HG03095 (cell line): ENCODE data around the gene TPCN2.

Experiments used
- ATAC-seq: cut with Tn5 transposase; IDR thresholded peaks from one replicate; pipeline ENCODE4 v1.9.1; 2021; ENCODE audit warnings: moderate library complexity; ENCODE audit not compliant: unreplicated experiment

TPCN2 gene

DNA sequence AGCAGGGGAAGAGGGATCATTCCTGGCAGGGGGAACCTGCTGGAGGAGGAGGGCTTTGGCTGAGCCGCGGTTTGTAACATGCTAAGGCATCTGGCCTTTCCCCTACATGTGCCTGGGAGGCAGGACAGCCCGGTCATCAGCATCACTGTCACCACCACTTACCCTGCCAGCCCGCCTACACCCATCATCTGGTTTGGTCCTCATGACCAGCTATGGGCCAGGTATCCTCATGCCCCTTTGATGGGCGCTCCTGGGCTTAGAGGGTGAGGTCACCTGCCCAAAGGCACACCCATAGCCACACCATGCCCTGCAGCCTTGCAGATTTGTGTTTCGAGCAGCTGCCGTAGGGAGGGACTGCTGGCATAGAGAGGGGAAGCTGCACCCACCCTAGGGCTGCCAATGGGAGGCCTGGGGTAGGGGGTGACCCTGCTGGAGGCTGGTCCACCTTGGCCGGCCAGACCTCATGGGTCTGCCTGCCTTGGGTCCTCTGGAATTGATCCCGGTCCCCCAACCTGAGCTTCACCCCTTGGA, 38.3 kb upstream of the TPCN2 start:
- ATAC-seq = no peak

DNA sequence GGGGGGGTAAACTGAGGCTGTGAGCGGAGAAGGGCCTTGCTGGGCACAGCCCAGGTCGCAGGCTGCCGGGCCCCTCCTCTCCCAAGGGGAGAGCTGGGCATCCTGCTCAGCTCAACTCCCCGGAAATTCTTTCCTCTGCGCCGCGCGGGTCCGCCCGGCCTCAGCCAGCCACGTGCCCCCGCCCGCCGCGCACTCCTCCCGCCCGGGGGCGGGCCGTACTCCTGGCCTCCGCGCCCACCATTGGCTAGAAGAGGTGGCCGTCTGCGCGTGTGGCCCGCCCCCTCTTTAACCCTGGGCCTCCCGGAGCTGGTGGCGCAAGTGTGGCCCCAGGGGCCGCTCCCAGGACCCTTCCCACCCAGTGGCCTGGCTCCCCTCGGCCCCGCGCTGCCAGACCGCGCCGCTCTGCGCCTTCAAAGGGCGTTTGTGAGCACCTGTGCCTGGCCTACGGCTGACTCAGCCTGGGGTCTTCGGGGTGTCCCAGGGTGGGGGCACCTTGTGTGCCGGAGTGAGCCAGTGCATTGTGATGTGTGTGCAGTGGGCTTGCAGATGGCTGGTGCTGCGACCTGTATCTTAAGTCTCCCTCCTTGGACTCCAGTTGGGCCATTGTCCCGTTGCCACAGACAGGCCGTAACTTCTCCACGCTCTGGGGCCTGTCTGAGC, 37.6 kb upstream of the TPCN2 start:
- no peak for ATAC-seq

DNA sequence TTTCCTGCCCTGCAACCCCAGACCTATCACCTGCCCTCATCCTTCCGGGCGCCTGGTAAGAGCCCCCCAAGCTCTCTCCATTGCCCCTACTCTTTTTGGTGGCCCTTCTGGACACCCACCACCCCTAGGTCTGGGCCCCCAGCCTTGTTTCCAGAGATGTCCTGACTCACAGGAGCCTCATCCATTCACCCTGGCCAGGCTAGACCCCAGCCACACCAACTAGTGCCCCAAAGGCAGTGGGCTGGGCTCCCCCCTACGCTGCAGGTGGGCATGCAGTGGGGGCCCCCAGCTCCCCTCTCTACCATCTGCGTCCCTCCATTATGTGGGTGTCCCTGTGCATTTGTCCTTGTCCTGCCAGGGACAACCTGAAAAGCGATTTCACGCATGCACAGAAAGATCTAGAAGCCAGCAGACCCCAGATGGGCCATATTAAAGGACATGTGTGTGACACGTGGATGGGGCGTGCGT, 37.1 kb upstream of the TPCN2 start:
- ATAC-seq = no peak

DNA sequence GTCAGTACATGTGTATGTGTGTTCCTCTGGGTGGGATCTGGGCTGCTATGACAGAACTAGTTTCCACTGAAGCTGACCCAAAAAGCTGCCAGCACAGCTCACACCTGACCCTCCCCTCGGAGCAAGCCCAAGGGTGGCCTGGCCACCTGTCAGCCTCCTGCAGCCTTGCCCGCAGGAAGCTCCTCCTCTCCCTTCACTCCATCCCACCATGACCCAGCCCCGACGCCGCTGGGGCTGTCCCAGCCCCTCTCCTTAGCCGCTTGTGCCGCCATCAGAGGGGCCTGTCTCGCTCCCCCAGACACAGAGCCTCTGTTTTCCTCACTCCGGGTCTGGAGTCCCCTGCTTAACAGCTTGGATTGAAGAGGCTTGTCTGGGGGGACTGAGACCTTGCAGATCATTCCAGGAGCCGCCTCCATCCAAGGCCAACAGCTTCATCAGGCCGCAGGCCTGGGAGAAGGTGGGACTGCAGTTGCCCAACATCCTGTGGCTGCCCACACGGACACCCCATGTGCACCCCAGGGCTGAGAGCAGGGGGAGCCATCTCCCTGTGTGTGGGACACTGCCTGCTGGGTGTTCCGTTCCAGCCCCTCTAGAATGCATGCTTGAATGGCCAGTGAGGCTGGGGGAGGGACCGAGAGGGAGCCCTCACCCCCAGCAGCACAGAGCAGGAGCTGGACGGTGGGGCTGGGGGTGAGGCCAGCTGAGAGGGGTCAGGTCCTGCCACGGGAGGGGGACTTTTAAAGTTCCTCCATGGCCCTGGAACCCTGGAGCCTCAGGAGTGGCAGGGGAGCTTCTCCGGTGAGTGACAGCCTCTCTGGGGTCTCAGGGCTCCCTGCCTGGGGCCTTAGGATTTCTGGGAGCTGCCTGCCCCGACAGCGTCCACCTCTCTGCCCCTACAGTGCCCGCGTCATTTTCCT, 36.4 kb upstream of the TPCN2 start:
- ATAC-seq = no peak

- no peak for ATAC-seq
These were observed 35.5 kb upstream of the TPCN2 start, which contains the start of gene MRGPRF for GRCh38 chr11:69013009-69013951. MRGPRF (minus strand) TSS chr11:69013246; CDS start chr11:69009901, 3,345 bp downstream.

- ATAC-seq = no peak
These were observed 34.5 kb upstream of the TPCN2 start for GRCh38 chr11:69014084-69014851.

GRCh38 chr11:69014898-69015549, 33.7 kb upstream of the TPCN2 start:
- no peak for ATAC-seq

DNA sequence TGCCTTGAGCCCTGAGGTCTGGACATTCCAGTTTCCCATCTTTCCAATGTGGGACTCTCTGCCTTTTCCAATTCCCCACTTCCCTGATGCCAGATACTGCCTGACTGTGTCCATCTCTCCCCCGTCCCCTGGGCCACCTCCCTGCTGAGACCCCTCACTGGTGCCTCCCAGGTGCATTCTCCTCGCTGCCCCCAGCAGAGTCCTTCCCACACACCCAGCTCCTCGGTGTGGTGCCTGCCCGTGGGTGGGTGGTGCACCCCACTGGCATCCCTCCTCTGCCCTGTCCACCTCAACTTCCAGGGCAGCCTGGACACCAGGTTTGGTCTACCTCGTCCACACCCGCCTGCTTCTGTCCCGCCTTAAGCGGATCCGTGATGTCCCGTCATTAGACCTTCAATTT, 30.8 kb upstream of the TPCN2 start:
- no peak for ATAC-seq

- no peak for ATAC-seq
These were observed 29.8 kb upstream of the TPCN2 start for GRCh38 chr11:69018924-69019323.

DNA sequence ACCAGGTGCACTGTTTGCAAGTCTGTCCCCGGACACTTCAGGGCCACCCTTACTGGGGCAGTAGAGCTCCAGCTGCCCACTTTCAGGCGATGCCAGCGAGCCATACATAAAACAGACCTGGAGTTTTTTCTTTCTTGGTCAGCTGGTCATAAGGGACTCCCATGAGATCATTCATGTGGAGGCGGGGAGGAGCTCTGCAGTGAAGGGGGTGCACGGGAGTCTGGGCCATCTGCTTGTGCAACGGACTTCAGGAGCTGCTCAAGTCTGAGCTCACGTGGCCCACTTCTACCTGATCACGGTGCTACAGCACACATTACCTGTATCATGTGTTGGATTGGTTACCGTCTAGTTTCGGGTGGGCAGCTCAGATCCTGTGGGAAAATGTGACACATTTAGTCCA, 26.5 kb upstream of the TPCN2 start:
- no peak for ATAC-seq

DNA sequence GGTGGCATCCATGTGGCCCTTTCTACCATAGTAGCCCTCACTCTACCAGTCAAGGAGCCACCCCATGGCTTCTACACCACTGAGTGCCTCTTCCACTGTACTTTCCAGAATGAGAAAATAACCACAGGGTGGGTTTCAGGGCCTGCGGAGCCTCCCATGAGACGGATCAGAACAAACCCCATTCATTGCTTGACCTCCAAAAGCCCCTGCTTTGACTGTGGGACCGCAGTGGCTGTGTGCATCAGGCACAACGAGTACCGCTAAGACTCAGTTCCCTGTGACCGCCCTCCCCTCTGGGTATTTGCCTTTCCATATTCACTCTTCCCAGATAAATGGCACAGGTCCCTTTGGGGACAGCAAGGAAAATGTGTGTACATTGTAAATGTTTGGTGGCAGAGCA, 24.2 kb upstream of the TPCN2 start:
- ATAC-seq = no peak

DNA sequence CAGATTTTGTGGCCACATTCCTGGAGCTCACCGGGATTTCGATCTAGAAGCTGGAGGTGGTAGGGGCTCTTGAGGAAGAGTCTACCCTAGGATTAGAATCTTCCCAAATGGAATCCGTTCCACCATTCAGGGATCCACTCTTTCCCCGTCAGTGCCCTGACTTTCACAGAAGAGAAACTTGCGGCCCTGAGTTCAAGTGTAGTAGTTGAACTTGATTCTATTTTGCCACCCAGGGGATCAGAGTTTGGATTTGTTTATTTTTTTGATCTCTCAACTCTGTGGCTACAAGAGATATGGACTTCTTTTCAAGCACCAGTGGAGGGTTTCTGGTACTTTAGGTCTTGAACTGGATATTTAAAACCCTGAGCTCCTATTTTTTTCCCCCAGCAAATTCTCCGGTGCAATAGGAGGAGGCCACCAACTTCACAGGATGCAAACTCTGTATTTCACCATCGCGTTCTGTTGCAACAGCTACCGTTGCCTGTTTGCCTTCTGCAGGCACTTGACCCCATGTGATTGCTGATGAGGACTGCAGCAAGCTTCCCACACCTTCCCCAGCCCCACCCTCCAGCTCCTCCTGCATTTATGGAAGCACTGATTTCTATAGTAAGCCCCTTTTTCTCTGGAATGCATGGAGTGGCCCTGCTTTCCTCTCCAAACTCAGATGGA, 20.9 kb upstream of the TPCN2 start:
- ATAC-seq = no peak

- ATAC-seq = no peak
These were observed 18.4 kb upstream of the TPCN2 start for GRCh38 chr11:69030301-69030700.

DNA sequence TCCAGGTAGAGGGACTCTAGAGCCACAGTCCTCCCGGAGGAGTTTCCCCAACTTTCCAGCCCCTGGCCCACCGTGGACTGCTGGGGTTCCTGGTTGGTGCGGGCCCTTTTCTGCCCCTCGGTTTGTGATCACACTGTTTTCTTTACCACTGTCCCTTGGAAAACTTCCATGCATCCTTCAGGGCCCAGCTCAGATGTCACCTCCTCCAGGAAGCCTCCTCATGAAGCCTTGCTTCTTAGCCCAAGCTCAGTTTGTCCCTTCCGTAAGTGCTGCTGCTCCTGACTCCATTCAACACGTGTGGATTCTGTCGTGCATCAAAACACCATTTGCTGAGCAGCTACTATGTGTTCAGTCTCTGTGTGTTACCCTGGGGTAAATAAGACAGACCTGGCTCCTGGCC, 15.9 kb upstream of the TPCN2 start:
- ATAC-seq = no peak

DNA sequence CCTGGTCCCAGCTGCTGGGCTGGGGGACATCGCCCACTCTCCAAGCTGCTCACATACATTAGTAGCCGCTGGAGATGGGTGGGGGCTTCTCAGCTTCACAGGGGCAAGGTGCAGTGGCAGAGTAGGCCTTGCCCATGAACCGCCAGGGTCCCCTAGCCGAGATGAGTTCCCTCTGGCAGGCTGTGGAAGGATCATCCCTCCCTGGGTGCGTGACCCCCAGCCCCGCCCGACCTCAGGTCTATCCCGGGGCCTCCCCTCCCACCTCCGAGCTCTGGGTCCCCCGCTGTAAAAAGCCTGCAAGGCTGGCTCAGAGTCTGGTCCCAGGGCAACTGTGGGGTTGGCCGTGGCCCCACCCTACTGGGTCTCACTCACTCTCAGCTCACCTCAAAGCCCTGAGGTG, 15.3 kb upstream of the TPCN2 start:
- ATAC-seq = no peak

DNA sequence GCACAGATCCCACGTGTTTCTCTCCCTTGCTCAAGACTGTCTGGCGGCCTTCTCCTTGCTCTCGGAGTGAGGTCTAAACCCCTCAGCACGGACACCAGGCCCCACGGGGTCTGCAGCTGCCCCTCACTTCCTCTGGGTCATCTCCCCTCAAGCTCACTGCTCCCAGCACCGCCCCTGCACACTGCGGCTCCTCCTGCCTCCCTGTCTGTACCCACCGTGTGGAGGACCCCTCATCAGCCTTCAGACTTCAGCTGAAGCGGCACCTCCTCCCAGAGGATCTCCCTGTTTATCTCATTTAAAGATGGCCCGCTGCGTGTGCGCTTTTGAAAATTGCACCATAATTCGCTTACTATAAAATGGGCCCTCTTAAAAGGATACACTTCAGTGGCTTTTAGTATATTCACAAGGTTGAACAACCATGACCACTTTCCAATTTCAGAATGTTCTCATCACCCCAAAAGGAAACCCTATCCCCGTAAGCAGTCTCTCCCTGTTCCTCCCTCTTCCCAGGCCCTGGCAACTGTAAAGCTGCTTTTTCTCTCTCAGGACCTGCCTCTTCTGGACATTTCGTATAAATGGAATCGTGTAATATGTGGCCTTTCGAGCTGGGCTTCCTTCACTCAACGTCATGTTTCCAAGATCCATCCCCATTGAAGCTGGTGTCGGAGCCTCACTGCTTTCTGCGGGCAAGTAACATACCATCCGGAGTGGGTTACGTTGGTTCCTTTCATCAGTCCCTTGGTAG, 14.4 kb upstream of the TPCN2 start:
- no peak for ATAC-seq

DNA sequence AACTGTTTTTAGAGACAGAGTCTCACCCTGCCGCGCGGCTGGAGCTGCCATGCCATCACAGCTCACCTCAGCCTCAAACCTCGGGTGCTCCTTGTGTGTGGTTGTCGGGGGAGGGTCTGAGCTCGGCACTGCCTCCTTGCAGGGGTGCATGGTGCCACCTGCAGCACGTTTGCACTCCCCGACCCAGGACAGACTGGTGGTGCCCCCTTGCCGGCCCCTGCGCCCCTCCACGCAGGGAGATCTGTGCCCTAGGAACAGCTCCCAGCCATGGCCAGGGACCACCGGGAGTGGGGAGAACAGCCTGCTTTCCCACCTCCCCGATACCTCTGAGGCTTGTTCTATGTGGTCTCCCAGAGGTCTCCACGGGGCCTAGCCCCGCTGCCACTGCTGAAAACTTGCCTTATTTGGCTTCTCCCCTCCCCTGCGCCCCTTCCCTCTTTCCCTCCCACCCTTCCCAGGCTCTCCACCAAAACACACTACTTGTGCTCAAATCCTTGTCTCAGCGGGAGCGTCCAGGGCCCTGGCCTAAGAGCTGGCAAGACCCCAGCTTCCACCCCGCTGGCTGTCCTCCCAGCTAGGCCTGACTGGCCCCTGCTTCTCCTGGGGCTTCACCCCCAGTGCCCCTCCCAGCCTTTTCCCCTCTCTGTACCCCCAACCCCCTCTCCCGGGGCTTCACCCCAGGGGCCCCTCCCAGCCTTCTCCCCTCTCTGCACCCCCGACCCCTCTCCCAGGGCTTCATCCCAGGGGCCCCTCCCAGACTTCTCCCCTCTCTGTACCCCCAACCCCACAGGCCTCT, 13.4 kb upstream of the TPCN2 start:
- ATAC-seq = no peak

GRCh38 chr11:69035946-69036340, 12.8 kb upstream of the TPCN2 start:
- no peak for ATAC-seq
